ENCODE results near the gene GBP3. TPM values are rescaled to one million over a fixed set of nuclear protein-coding genes. Genes with fewer than 3 reads are reported as not detected.
"Not testable (repeated sequence)": the region's sequence is repeated elsewhere in the genome, so short reads cannot be mapped to it uniquely, and the experiment has no call there.

GBP3 gene
- total and polyA plus RNA-seq, 2 donors, result 10.2 to 55.4 TPM

- H3K27ac ChIP-seq (ENCODE audit: low read depth); H3K4me1 ChIP-seq (ENCODE audit: insufficient read depth); H3K36me3 ChIP-seq (ENCODE audit: insufficient read depth); H3K4me3 ChIP-seq (ENCODE audit: low read depth, low read length); DNase-seq (ENCODE audit: extremely low spot score): not testable (repeated sequence)
- 78% methylated on average over 3 of the region's 3 CpGs for WGBS
These were observed 4.3 kb downstream of the GBP3 start for GRCh38 chr1:89018318-89018717.

- 64% methylated on average over 4 of the region's 4 CpGs for WGBS
- DNase-seq (ENCODE audit: extremely low spot score), result no peak
- H3K27ac ChIP-seq (ENCODE audit: low read depth), result no peak overlapping the region
- H3K4me1 ChIP-seq (ENCODE audit: insufficient read depth), result no peaks in the 10 kb centered on the region
- H3K4me3 ChIP-seq (ENCODE audit: low read depth, low read length), result no peak overlapping the region
- H3K36me3 ChIP-seq (ENCODE audit: insufficient read depth), result peaks cover 2% of the 10 kb centered on the region
These were observed 14.2 kb downstream of the GBP3 start for GRCh38 chr1:89008511-89008910.

GRCh38 chr1:89005286-89006151 lies 17.1 kb downstream of the GBP3 start:
- no peak overlapping the region for H3K4me3 ChIP-seq (ENCODE audit: low read depth, low read length)
- no peak for DNase-seq (ENCODE audit: extremely low spot score)
- H3K36me3 ChIP-seq (ENCODE audit: insufficient read depth), result peaks cover 2% of the 10 kb centered on the region
- no peaks in the 10 kb centered on the region for H3K4me1 ChIP-seq (ENCODE audit: insufficient read depth)
- no peak overlapping the region for H3K27ac ChIP-seq (ENCODE audit: low read depth)
- WGBS, result 87% methylated on average over 9 of the region's 9 CpGs

- H3K27ac ChIP-seq (ENCODE audit: low read depth); DNase-seq (ENCODE audit: extremely low spot score); H3K36me3 ChIP-seq (ENCODE audit: insufficient read depth): not testable (repeated sequence)
These were observed 20.5 kb downstream of the GBP3 start for GRCh38 chr1:89002176-89002575.

GRCh38 chr1:89001510-89001909 lies 21.2 kb downstream of the GBP3 start:
- no peak for DNase-seq (ENCODE audit: extremely low spot score)
- Histone ChIP-seq H3K36me3 (ENCODE audit: insufficient read depth) (no peaks in the 10 kb centered on the region), H3K27ac (ENCODE audit: low read depth) (no peak overlapping the region), H3K4me1 (ENCODE audit: insufficient read depth) (no peaks in the 10 kb centered on the region), H3K4me3 (ENCODE audit: low read depth, low read length) (no peak overlapping the region)

More at GRCh38 chr1:89002176-89002575, 20.5 kb downstream of the GBP3 start:
- not testable (repeated sequence) for H3K4me1 ChIP-seq (ENCODE audit: insufficient read depth); H3K4me3 ChIP-seq (ENCODE audit: low read depth, low read length)

- H3K27ac ChIP-seq (ENCODE audit: low read depth), result no peak overlapping the region
- no peak for DNase-seq (ENCODE audit: extremely low spot score)
- H3K36me3 ChIP-seq (ENCODE audit: insufficient read depth), result no peaks in the 10 kb centered on the region
- WGBS, result 4% methylated on average over 2 of the region's 2 CpGs
- no peaks in the 10 kb centered on the region for H3K4me1 ChIP-seq (ENCODE audit: insufficient read depth)
- no peak overlapping the region for H3K4me3 ChIP-seq (ENCODE audit: low read depth, low read length)
These were observed 23.9 kb downstream of the GBP3 start for GRCh38 chr1:88998716-88999115.

GRCh38 chr1:88990426-88990825 lies 32.2 kb downstream of the GBP3 start:
- WGBS, result 93% methylated on average over 1 of the region's 1 CpG
- Histone ChIP-seq H3K4me3 (ENCODE audit: low read depth, low read length) (no peak overlapping the region), H3K27ac (ENCODE audit: low read depth) (no peak overlapping the region), H3K4me1 (ENCODE audit: insufficient read depth) (peaks cover 4% of the 10 kb centered on the region), H3K36me3 (ENCODE audit: insufficient read depth) (no peaks in the 10 kb centered on the region)
- DNase-seq (ENCODE audit: extremely low spot score), result no peak

GRCh38 chr1:88985692-88986091 lies 37.0 kb downstream of the GBP3 start:
- H3K36me3 ChIP-seq (ENCODE audit: insufficient read depth), result no peaks in the 10 kb centered on the region
- 91% methylated on average over 4 of the region's 4 CpGs for WGBS
- H3K4me1 ChIP-seq (ENCODE audit: insufficient read depth), result peaks cover 2% of the 10 kb centered on the region
- no peak overlapping the region for H3K27ac ChIP-seq (ENCODE audit: low read depth)
- no peak overlapping the region for H3K4me3 ChIP-seq (ENCODE audit: low read depth, low read length)
- DNase-seq (ENCODE audit: extremely low spot score), result no peak

GRCh38 chr1:88985032-88985431 lies 37.6 kb downstream of the GBP3 start:
- Histone ChIP-seq H3K4me1 (ENCODE audit: insufficient read depth) (peaks cover 2% of the 10 kb centered on the region), H3K4me3 (ENCODE audit: low read depth, low read length) (no peak overlapping the region), H3K27ac (ENCODE audit: low read depth) (peak overlapping the region; percentile 60), H3K36me3 (ENCODE audit: insufficient read depth) (no peaks in the 10 kb centered on the region)
- DNase-seq (ENCODE audit: extremely low spot score), result peak; percentile 83
- WGBS, result 13% methylated on average over 1 of the region's 1 CpG

GRCh38 chr1:88984569-88984968 lies 38.1 kb downstream of the GBP3 start:
- H3K4me1 ChIP-seq (ENCODE audit: insufficient read depth), result peaks cover under 1% of the 10 kb centered on the region
- H3K27ac ChIP-seq (ENCODE audit: low read depth), result no peak overlapping the region
- no peaks in the 10 kb centered on the region for H3K36me3 ChIP-seq (ENCODE audit: insufficient read depth)
- no peak for DNase-seq (ENCODE audit: extremely low spot score)
- WGBS, result 60% methylated on average over 1 of the region's 1 CpG
- no peak overlapping the region for H3K4me3 ChIP-seq (ENCODE audit: low read depth, low read length)

- H3K4me1 ChIP-seq (ENCODE audit: insufficient read depth), result no peaks in the 10 kb centered on the region
- 78% methylated on average over 17 of the region's 17 CpGs for WGBS
- no peak overlapping the region for H3K27ac ChIP-seq (ENCODE audit: low read depth)
- H3K36me3 ChIP-seq (ENCODE audit: insufficient read depth), result no peaks in the 10 kb centered on the region
- H3K4me3 ChIP-seq (ENCODE audit: low read depth, low read length), result no peak overlapping the region
- no peak for DNase-seq (ENCODE audit: extremely low spot score)
These were observed 38.7 kb downstream of the GBP3 start for GRCh38 chr1:88983791-88984559.

GRCh38 chr1:88982055-88982454 lies 40.6 kb downstream of the GBP3 start:
- H3K27ac ChIP-seq (ENCODE audit: low read depth), result no peak overlapping the region
- no peak overlapping the region for H3K4me3 ChIP-seq (ENCODE audit: low read depth, low read length)
- no peaks in the 10 kb centered on the region for H3K4me1 ChIP-seq (ENCODE audit: insufficient read depth)
- no peak for DNase-seq (ENCODE audit: extremely low spot score)
- no peaks in the 10 kb centered on the region for H3K36me3 ChIP-seq (ENCODE audit: insufficient read depth)

- not testable (repeated sequence) for DNase-seq (ENCODE audit: extremely low spot score); H3K27ac ChIP-seq (ENCODE audit: low read depth); H3K4me1 ChIP-seq (ENCODE audit: insufficient read depth); H3K4me3 ChIP-seq (ENCODE audit: low read depth, low read length); H3K36me3 ChIP-seq (ENCODE audit: insufficient read depth)
- WGBS, result 71% methylated on average over 2 of the region's 2 CpGs
These were observed 41.2 kb downstream of the GBP3 start for GRCh38 chr1:88981506-88981905.

- Histone ChIP-seq H3K4me1 (ENCODE audit: insufficient read depth) (no peaks in the 10 kb centered on the region), H3K4me3 (ENCODE audit: low read depth, low read length) (no peak overlapping the region), H3K27ac (ENCODE audit: low read depth) (no peak overlapping the region), H3K36me3 (ENCODE audit: insufficient read depth) (no peaks in the 10 kb centered on the region)
- WGBS, result 19% methylated on average over 1 of the region's 1 CpG
- DNase-seq (ENCODE audit: extremely low spot score), result no peak
These were observed 41.8 kb downstream of the GBP3 start for GRCh38 chr1:88980870-88981269.
